GM18951 (cell line): ENCODE results near the gene U2AF1L4.
A peak's percentile ranks its signal among the peaks of the same experiment; 100 is the strongest.

Experiments used
- POLR2A ChIP-seq: IDR thresholded peaks from 4 replicates; pipeline ENCODE4 v1.6.1; 2011; ENCODE audit warnings: mild to moderate bottlenecking; ENCODE audit not compliant: insufficient read length, insufficient read depth; ENCODE audit errors: extremely low read depth
- in situ Hi-C: fragments of 300-500 bp; cut with MboI; formaldehyde crosslinking; loops from one replicate; pipeline ENCODE4 v1.12.0; 2022; ENCODE audit warnings: low sequenced_read_pairs, mixed read lengths, inconsistent platforms; ENCODE audit not compliant: unreplicated experiment

U2AF1L4 gene

GRCh38 chr19:35717665-35718344, 27.4 kb downstream of the U2AF1L4 start, which contains the start of gene KMT2B:
KMT2B (plus strand) TSS chr19:35718003; CDS start chr19:35718019, 16 bp downstream.
- in situ Hi-C loops = no loop called here
- TF ChIP-seq POLR2A = peak; percentile 69

- no peak for TF ChIP-seq POLR2A
- in situ Hi-C loops = no loop called here
These were observed 28.2 kb downstream of the U2AF1L4 start for GRCh38 chr19:35716801-35717664.

- TF ChIP-seq POLR2A = no peak
- in situ Hi-C loops = no loop called here
These were observed 29.0 kb downstream of the U2AF1L4 start for GRCh38 chr19:35715981-35716800.

GRCh38 chr19:35715355-35715809, 29.8 kb downstream of the U2AF1L4 start:
- in situ Hi-C loops = no loop called here
- TF ChIP-seq POLR2A = peak; percentile 10

- TF ChIP-seq POLR2A = peak; percentile 32
- in situ Hi-C loops = no loop called here
These were observed 30.4 kb downstream of the U2AF1L4 start for GRCh38 chr19:35714601-35715354.

GRCh38 chr19:35713904-35714495, 31.2 kb downstream of the U2AF1L4 start:
- in situ Hi-C loops = no loop called here

GRCh38 chr19:35713506-35713850, 31.7 kb downstream of the U2AF1L4 start:
- no peak for TF ChIP-seq POLR2A
- in situ Hi-C loops = no loop called here

More at GRCh38 chr19:35713904-35714495, 31.2 kb downstream of the U2AF1L4 start:
- TF ChIP-seq POLR2A = no peak

GRCh38 chr19:35712567-35713505, 32.4 kb downstream of the U2AF1L4 start:
- TF ChIP-seq POLR2A = peak; percentile 81
- in situ Hi-C loops = no loop called here

GRCh38 chr19:35710784-35711723, 34.2 kb downstream of the U2AF1L4 start:
- TF ChIP-seq POLR2A = peak; percentile 29
- in situ Hi-C loops = no loop called here

- in situ Hi-C loops = no loop called here
- TF ChIP-seq POLR2A = no peak
These were observed 36.8 kb downstream of the U2AF1L4 start for GRCh38 chr19:35708391-35708790.
